Astrocyte of the cerebellum (primary cell): ENCODE data around the gene SAFB.
"Not testable (repeated sequence)": the region's sequence is repeated elsewhere in the genome, so short reads cannot be mapped to it uniquely, and the experiment has no call there.

Source experiments
- DNase-seq: peaks from one replicate; pipeline ENCODE4 v3.0.0-alpha.2; 2011; ENCODE audit warnings: low read depth
- H3K4me3 ChIP-seq: 2 replicates; pipeline ENCODE4 v1.5.1; 2011; ENCODE audit warnings: mild to moderate bottlenecking, low read depth, low read length, moderate library complexity
- CTCF ChIP-seq: IDR thresholded peaks from 2 replicates; pipeline ENCODE4 v1.5.1; 2012; ENCODE audit warnings: low read length, low read depth, moderate library complexity, mild to moderate bottlenecking; ENCODE audit errors: missing control alignments
- in situ Hi-C: cut with HindIII; loops from 2 replicates; pipeline ENCODE4 v1.10.0; 2017; ENCODE audit warnings: low sequenced_read_pairs

SAFB gene

GRCh38 chr19:5605362-5605761 lies 17.5 kb upstream of the SAFB start:
- TF ChIP-seq CTCF = no peak
- in situ Hi-C loops = loop anchor here (10.0 kb wide), 1 partner anchor 49 kb away; no protein-coding TSS in a partner anchor
- H3K4me3 ChIP-seq = no peak overlapping the region
- no peak for DNase-seq

GRCh38 chr19:5607318-5608275 lies 15.3 kb upstream of the SAFB start:
- no peak overlapping the region for H3K4me3 ChIP-seq
- in situ Hi-C loops = loop anchor here (10.0 kb wide), 1 partner anchor 47 kb away; no protein-coding TSS in a partner anchor
- TF ChIP-seq CTCF = no peak
- no peak for DNase-seq

GRCh38 chr19:5608291-5608690 lies 14.6 kb upstream of the SAFB start:
- in situ Hi-C loops = loop anchor here (10.0 kb wide), 1 partner anchor 47 kb away; no protein-coding TSS in a partner anchor
- no peak for DNase-seq
- no peak overlapping the region for H3K4me3 ChIP-seq
- no peak for TF ChIP-seq CTCF

- in situ Hi-C loops = loop anchor here (10.0 kb wide), 1 partner anchor 46 kb away; no protein-coding TSS in a partner anchor
- DNase-seq, H3K4me3 ChIP-seq: not testable (repeated sequence)
Observed at GRCh38 chr19:5608766-5609165, 14.1 kb upstream of the SAFB start.

- DNase-seq = no peak
- TF ChIP-seq CTCF = no peak
- H3K4me3 ChIP-seq = no peak overlapping the region
- in situ Hi-C loops = loop anchor here (10.0 kb wide), 1 partner anchor 45 kb away; no protein-coding TSS in a partner anchor
Observed at GRCh38 chr19:5609881-5610448, 12.9 kb upstream of the SAFB start.

- DNase-seq = no peak
- H3K4me3 ChIP-seq = no peak overlapping the region
- in situ Hi-C loops = no loop called here
- no peak for TF ChIP-seq CTCF
Observed at GRCh38 chr19:5612891-5613865, 9.7 kb upstream of the SAFB start.
